Smooth muscle cell of the brain vasculature (primary cell): ENCODE measurements around the gene VWC2L.

ENCODE experiments used
- DNase-seq: peaks from one replicate; pipeline ENCODE4 v3.0.0-alpha.2; 2012; ENCODE audit warnings: low read depth, low spot score

The VWC2L gene

GRCh38 chr2:214410918-214411554 is at the start of gene VWC2L:
VWC2L (plus strand) TSS chr2:214411054; CDS start chr2:214414194, 3,140 bp downstream.
- peak; percentile 31 for DNase-seq

- no peak for DNase-seq
Measured at GRCh38 chr2:214361116-214361515, 49.7 kb upstream of the VWC2L start.

- no peak for DNase-seq
Measured at GRCh38 chr2:214365549-214365948, 45.3 kb upstream of the VWC2L start.

- DNase-seq, result no peak
Measured at GRCh38 chr2:214367171-214367570, 43.7 kb upstream of the VWC2L start.

GRCh38 chr2:214376618-214377285 is 34.1 kb upstream of the VWC2L start:
- no peak for DNase-seq

GRCh38 chr2:214377286-214377624 is 33.6 kb upstream of the VWC2L start:
- DNase-seq, result no peak

GRCh38 chr2:214378455-214379103 is 32.3 kb upstream of the VWC2L start:
- no peak for DNase-seq

GRCh38 chr2:214379227-214379626 is 31.6 kb upstream of the VWC2L start:
- DNase-seq, result no peak

GRCh38 chr2:214380681-214381080 is 30.2 kb upstream of the VWC2L start:
- no peak for DNase-seq

- no peak for DNase-seq
Measured at GRCh38 chr2:214382229-214382628, 28.6 kb upstream of the VWC2L start.

GRCh38 chr2:214386720-214387119 is 24.1 kb upstream of the VWC2L start:
- DNase-seq, result no peak

GRCh38 chr2:214389334-214389733 is 21.5 kb upstream of the VWC2L start:
- DNase-seq, result no peak

GRCh38 chr2:214393796-214394195 is 17.1 kb upstream of the VWC2L start:
- no peak for DNase-seq

GRCh38 chr2:214395040-214395439 is 15.8 kb upstream of the VWC2L start:
- DNase-seq, result no peak

- DNase-seq, result no peak
Measured at GRCh38 chr2:214401580-214401979, 9.3 kb upstream of the VWC2L start.

GRCh38 chr2:214410128-214410775 is 602 bp upstream of the VWC2L start:
- DNase-seq, result no peak

GRCh38 chr2:214412679-214413078 is 1.8 kb downstream of the VWC2L start:
- no peak for DNase-seq

- no peak for DNase-seq
Measured at GRCh38 chr2:214436470-214436869, 25.6 kb downstream of the VWC2L start.

GRCh38 chr2:214450118-214450894 is 39.5 kb downstream of the VWC2L start:
- no peak for DNase-seq

- no peak for DNase-seq
Measured at GRCh38 chr2:214451516-214452275, 40.8 kb downstream of the VWC2L start.
